GM03348 (cell line): ENCODE results near the gene SERGEF.
A peak's percentile ranks its signal among the peaks of the same experiment; 100 is the strongest.

ENCODE experiments used
- DNase-seq: peaks from one replicate; pipeline ENCODE4 v3.0.0; 2012; ENCODE audit warnings: low spot score

SERGEF gene

GRCh38 chr11:18012906-18013781 lies at the start of gene SERGEF:
Gene SERGEF, minus strand, starts transcription at chr11:18013047. Its CDS starts 37 bp downstream, at chr11:18013010.
- DNase-seq: peak; percentile 99

GRCh38 chr11:18061351-18061750 lies 48.5 kb upstream of the SERGEF start:
- no peak for DNase-seq

DNA sequence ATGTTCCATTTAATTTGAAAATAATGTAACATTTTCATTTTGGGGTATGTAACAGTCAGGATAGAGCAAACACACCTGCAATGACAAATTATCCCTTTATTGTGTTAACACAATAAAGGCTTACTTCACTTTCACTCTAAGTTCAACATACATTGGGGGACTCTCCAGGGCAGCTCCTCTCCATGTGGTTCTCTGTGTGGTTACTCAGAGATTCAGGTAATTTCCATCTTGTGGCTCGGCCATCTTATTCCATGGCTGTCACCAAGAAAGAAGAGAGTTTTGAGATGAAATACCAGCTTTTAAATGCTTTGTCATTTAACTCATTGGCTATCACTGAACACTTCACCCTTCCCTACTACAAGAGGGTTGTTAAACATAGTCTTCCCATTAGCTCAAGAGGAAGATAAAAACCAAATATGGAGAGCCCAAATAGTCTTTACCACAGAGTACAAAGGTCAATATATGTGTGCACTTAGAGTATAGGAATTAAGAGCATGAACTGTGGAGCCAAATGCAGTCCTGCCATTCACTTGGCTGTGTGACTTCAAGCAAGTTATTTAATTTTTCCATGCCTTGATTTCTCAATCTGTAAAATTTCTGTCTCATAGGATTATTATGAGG lies 43.8 kb upstream of the SERGEF start:
- DNase-seq: no peak

GRCh38 chr11:18054511-18055103 lies 41.8 kb upstream of the SERGEF start:
- no peak for DNase-seq

DNA sequence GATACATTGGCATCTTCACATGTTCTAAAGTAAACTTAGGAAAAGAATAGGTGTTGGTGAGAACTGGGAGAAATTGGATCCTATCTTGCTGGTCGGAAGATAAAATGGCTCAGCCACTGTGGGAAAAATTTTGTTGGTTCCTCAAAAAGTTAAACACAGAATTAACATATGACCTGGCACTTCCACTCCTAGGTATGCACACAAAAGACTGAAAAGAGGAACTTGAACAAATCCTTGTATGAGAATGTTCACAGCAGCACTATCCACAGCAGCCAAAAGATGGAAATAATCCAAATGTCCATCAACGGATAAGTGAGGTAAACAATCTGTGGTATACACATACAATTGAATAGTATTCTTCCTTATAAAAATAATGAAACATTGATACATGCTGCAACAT lies 38.0 kb upstream of the SERGEF start:
- DNase-seq: no peak

DNA sequence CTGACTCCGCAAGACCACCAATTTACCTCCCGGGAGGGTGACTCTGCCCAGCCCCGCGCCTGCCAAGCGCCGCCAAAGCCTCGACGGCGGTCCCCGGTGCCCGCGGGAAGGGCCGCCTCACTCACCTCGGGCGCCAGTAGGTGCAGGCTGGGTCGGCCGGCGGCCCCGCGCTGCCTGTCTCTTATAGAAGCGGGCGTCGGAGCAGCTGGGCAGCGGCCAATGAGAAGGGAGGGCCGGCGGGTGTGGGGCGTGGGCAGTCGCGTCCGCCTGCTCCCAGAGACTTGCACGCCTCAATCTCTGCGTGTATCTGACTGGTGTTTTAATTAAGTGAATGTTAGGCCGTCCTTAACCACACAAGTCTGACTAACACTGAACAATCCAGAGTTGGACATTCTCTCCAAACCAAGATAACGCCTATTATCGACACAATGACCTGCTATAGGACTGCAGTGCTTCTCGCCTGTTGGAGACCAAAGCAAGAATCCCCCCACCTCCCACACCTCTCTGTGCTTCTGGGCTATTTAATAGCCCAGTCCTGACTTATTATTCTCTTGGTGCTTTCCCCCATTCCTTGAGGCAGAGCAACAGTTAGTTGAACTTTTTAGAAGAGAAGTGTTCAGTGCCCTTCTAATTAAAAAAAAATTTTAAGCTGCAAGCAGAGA lies 33.4 kb upstream of the SERGEF start, which contains the start of gene TPH1:
Gene TPH1, minus strand, starts transcription at position 154 of the 662 bp plus-strand sequence. CDS start 5,507 bp downstream, outside the sequence.
- peak; percentile 40 for DNase-seq

GRCh38 chr11:18036456-18036855 lies 23.6 kb upstream of the SERGEF start:
- no peak for DNase-seq

- DNase-seq: no peak
These were observed 14.6 kb upstream of the SERGEF start for GRCh38 chr11:18027475-18027874.

- DNase-seq: no peak
These were observed 9.6 kb upstream of the SERGEF start for GRCh38 chr11:18022419-18022818.

- DNase-seq: no peak
These were observed 6.8 kb upstream of the SERGEF start for GRCh38 chr11:18019650-18020049.

DNA sequence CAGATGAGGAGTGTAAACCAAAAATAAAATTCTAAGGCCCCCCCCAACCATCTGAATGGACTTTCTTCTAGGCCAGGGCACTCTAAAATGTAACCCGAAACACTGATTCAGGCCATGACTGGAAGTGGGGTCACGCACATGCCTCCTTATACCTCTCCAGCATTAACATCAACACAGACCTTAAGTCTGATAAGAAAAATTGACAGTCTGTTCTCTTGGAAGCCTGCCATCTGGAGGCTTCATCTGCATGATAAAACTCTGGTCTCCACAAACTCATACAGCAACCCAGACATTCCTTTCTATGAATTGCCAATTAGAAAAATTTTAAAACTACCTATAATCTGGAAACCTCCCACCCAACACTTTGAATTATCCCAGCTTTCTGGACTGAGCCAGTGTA lies 3.9 kb upstream of the SERGEF start:
- no peak for DNase-seq

- DNase-seq: no peak
These were observed 2.0 kb upstream of the SERGEF start for GRCh38 chr11:18014876-18015275.

- DNase-seq: peak; percentile 7
These were observed 1.1 kb upstream of the SERGEF start for GRCh38 chr11:18013790-18014507.

- peak; percentile 26 for DNase-seq
These were observed 533 bp downstream of the SERGEF start for GRCh38 chr11:18012122-18012905.

DNA sequence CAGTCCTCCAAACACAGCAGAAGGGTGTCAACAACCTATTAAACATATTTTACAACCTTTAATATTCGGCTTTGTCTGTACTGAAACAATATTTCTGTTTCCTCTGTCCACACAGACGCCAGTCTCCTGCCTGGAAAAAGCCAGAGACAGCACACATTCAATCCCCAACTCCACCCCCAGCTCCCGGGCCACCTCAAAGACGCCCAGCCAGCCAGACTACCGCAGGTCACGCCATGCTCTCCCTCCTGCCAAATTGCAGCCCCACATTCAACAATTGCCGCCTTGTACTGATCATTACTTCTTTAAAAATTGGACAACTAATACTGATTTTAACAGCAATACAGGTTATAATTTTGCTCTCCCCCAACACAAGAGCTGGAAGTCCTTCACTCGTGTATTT lies 1.2 kb downstream of the SERGEF start:
- no peak for DNase-seq

DNA sequence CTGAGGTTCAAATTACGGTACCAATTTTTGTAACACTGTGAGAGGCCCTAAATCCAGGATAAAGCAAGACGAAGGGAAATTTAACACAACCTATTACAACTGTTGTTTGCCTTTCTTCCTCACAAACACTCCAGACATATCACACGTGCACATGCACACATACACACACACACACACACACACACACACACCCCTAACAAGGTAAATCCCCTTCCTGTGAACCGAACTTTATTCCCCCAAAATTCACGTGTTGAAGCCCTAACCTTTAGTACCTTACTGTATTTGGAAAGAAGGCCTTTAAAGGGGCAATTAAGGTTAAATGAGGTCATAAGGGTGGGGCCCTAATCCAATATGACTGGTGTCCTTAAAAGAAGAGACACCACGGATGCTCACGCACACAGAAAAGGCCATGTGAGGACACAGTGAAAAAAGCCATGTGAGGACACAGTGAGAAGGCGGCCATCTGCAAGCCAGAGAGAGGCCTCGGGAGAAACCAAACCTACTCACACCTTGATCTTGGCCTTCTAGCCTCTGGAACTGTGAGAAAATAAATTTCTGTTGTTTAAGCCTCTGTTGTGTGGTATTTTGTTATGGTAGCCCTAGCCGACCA lies 1.8 kb downstream of the SERGEF start:
- DNase-seq: no peak

GRCh38 chr11:18010121-18010670 lies 2.7 kb downstream of the SERGEF start:
- DNase-seq: no peak

- no peak for DNase-seq
These were observed 7.3 kb downstream of the SERGEF start for GRCh38 chr11:18005376-18006129.

- no peak for DNase-seq
These were observed 11.7 kb downstream of the SERGEF start for GRCh38 chr11:18001191-18001590.
